Bronchial epithelial cell (primary cell): ENCODE data around the gene COA4. TPM values are rescaled to one million over a fixed set of nuclear protein-coding genes. Genes with fewer than 3 reads are reported as not detected.

Experiments used
- DNase-seq: peaks from one replicate; pipeline ENCODE4 v3.0.0-alpha.2; 2010; ENCODE audit warnings: low read depth
- FAIRE-seq: peaks from 2 replicates; lab custom pipeline; 2011; peaks lifted over from hg19 to GRCh38; lab: Jason Lieb, UNC
- H3K27me3 ChIP-seq: 2 replicates; pipeline ENCODE4 v1.5.1; 2011; ENCODE audit warnings: low read length; ENCODE audit not compliant: control insufficient read depth, insufficient read depth
- H3K36me3 ChIP-seq: 2 replicates; pipeline ENCODE4 v1.5.1; 2011; ENCODE audit warnings: low read length; ENCODE audit not compliant: control insufficient read depth, insufficient read depth
- H3K4me3 ChIP-seq: 2 replicates; pipeline ENCODE4 v1.5.1; 2011; ENCODE audit warnings: mild to moderate bottlenecking, low read depth, low read length, control low read depth
- CTCF ChIP-seq: IDR thresholded peaks from 2 replicates; pipeline ENCODE4 v1.5.1; 2011; ENCODE audit warnings: mild to moderate bottlenecking, moderate library complexity, low read length, control low read depth, inconsistent platforms; ENCODE audit not compliant: insufficient read depth, severe bottlenecking
- total RNA-seq: library from RNA; depleted of rRNA; stranded (reverse); fragments of >200 nt; gene quantifications from 2 replicates; pipeline ENCODE4 v1.2.1, GENCODE V29; 2014

Gene COA4
- total RNA-seq, 1 donor from 2014 or later: 102 TPM

DNA sequence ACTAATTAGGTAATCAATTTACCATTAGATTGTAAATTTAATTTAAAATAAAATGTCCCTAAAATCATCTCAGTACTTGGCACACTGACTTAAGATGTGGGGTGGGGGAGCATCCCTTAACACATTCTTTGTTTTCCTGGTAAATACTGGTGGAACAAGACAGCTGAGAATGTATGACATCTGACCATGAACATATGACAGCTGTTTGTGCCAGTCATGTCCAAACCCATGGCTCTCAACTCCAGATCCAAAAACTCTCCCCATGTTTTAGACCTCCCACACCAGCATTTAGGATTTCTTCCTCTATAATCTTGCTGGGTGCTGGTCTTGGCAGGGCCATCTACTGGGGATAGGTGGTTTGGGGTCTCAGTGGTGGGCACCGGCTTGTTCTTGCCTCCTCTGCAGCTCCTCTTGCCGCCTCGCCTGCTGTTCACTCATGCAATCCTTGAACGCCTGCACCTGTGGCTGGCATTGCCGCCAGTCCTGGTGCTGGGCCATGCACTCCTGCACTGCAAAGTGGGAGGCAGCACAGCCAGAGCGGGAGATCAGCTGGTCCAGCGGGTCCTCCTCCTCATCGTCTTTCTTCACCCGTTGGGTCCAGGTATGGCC lies 3.8 kb downstream of the COA4 start:
- Histone ChIP-seq H3K4me3 (no peak overlapping the region), H3K36me3 (peaks cover 5% of the 10 kb centered on the region), H3K27me3 (no peaks in the 10 kb centered on the region)
- no peak for DNase-seq
- FAIRE-seq: no peak
- TF ChIP-seq CTCF: no peak

DNA sequence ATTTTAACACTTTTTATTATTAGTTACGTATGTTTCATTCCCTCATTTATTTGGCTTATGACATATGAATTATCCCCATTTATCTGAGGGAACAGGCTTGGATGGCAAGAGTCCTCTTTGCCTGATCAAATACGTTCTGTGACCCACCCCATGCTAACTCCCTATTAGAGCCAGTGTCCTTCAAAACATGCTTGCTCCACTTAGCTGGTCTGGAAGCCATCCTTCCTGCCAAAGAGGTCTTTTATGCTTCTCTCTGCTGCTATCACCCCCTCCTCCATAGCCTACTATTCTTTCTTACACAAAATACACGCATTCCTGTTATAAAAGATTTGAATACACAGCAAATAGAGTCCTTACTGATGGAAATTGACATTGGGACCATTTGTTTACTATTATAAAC lies 6.4 kb downstream of the COA4 start:
- Histone ChIP-seq H3K4me3 (no peak overlapping the region), H3K27me3 (no peaks in the 10 kb centered on the region), H3K36me3 (peaks cover 5% of the 10 kb centered on the region)
- FAIRE-seq (no peak), DNase-seq (no peak)
- TF ChIP-seq CTCF: no peak

GRCh38 chr11:73869332-73869949 lies 7.2 kb downstream of the COA4 start:
- DNase-seq (no peak), FAIRE-seq (no peak)
- H3K36me3 ChIP-seq: peaks cover 6% of the 10 kb centered on the region
- TF ChIP-seq CTCF: no peak
- no peaks in the 10 kb centered on the region for H3K27me3 ChIP-seq
- no peak overlapping the region for H3K4me3 ChIP-seq

- no peaks in the 10 kb centered on the region for H3K27me3 ChIP-seq
- FAIRE-seq (no peak), DNase-seq (peak; percentile 84)
- TF ChIP-seq CTCF: no peak
- peaks cover 4% of the 10 kb centered on the region for H3K36me3 ChIP-seq
- H3K4me3 ChIP-seq: no peak overlapping the region
These were observed 10.1 kb downstream of the COA4 start for GRCh38 chr11:73866586-73866996.

GRCh38 chr11:73866095-73866579 lies 10.5 kb downstream of the COA4 start:
- no peak for TF ChIP-seq CTCF
- H3K36me3 ChIP-seq: peaks cover 4% of the 10 kb centered on the region
- no peak for FAIRE-seq
- DNase-seq: no peak
- no peak overlapping the region for H3K4me3 ChIP-seq
- H3K27me3 ChIP-seq: no peaks in the 10 kb centered on the region

GRCh38 chr11:73862986-73863385 lies 13.7 kb downstream of the COA4 start:
- FAIRE-seq: no peak
- no peak overlapping the region for H3K4me3 ChIP-seq
- peaks cover 4% of the 10 kb centered on the region for H3K36me3 ChIP-seq
- no peaks in the 10 kb centered on the region for H3K27me3 ChIP-seq
- DNase-seq: no peak
- no peak for TF ChIP-seq CTCF
